Measurements from ENCODE around the gene SPOCK1.

The SPOCK1 gene

GRCh38 chr5:137372016-137372772, 126.9 kb downstream of the SPOCK1 start:
- Histone ChIP-seq H3K36me3 (replicated peaks) (no peaks in the 10 kb centered on the region), H3K4me3 (ENCODE audit: low read depth, low read length) (no peak overlapping the region), H3K27ac (no peak overlapping the region), H3K27me3 (replicated peaks) (no peaks in the 10 kb centered on the region)
- TF ChIP-seq CTCF (IDR thresholded peaks at IDR 0.05; ENCODE audit: low read depth, low read length, missing control alignments) = no peak
- no peak for DNase-seq
- in situ Hi-C loops (cut with HindIII; ENCODE audit: low pct_ligation_motif_present, low sequenced_read_pairs) = no loop called here

GRCh38 chr5:137370096-137371071, 128.7 kb downstream of the SPOCK1 start:
- no peak for TF ChIP-seq CTCF (IDR thresholded peaks at IDR 0.05; ENCODE audit: low read depth, low read length, missing control alignments)
- H3K27ac ChIP-seq = no peak overlapping the region
- in situ Hi-C loops (cut with HindIII; ENCODE audit: low pct_ligation_motif_present, low sequenced_read_pairs) = no loop called here
- no peaks in the 10 kb centered on the region for H3K27me3 ChIP-seq (replicated peaks)
- DNase-seq = no peak
- no peaks in the 10 kb centered on the region for H3K36me3 ChIP-seq (replicated peaks)
- H3K4me3 ChIP-seq (ENCODE audit: low read depth, low read length) = no peak overlapping the region

- TF ChIP-seq CTCF (IDR thresholded peaks at IDR 0.05; ENCODE audit: low read depth, low read length, missing control alignments) = no peak
- Histone ChIP-seq H3K27me3 (replicated peaks) (no peaks in the 10 kb centered on the region), H3K36me3 (replicated peaks) (no peaks in the 10 kb centered on the region), H3K4me3 (ENCODE audit: low read depth, low read length) (no peak overlapping the region), H3K27ac (no peak overlapping the region)
- no peak for DNase-seq
- in situ Hi-C loops (cut with HindIII; ENCODE audit: low pct_ligation_motif_present, low sequenced_read_pairs) = no loop called here
Observed at GRCh38 chr5:137368651-137369050, 130.5 kb downstream of the SPOCK1 start.

GRCh38 chr5:137367951-137368350, 131.2 kb downstream of the SPOCK1 start:
- H3K4me3 ChIP-seq (ENCODE audit: low read depth, low read length) = no peak overlapping the region
- in situ Hi-C loops (cut with HindIII; ENCODE audit: low pct_ligation_motif_present, low sequenced_read_pairs) = no loop called here
- no peaks in the 10 kb centered on the region for H3K36me3 ChIP-seq (replicated peaks)
- H3K27me3 ChIP-seq (replicated peaks) = no peaks in the 10 kb centered on the region
- no peak overlapping the region for H3K27ac ChIP-seq
- TF ChIP-seq CTCF (IDR thresholded peaks at IDR 0.05; ENCODE audit: low read depth, low read length, missing control alignments) = no peak
- DNase-seq = no peak

GRCh38 chr5:137366526-137366925, 132.6 kb downstream of the SPOCK1 start:
- DNase-seq = no peak

More at GRCh38 chr5:137366526-137366925, 132.6 kb downstream of the SPOCK1 start:
- Histone ChIP-seq H3K27me3 (replicated peaks) (no peaks in the 10 kb centered on the region), H3K27ac (no peak overlapping the region), H3K36me3 (replicated peaks) (no peaks in the 10 kb centered on the region), H3K4me3 (ENCODE audit: low read depth, low read length) (no peak overlapping the region)
- TF ChIP-seq CTCF (IDR thresholded peaks at IDR 0.05; ENCODE audit: low read depth, low read length, missing control alignments) = no peak
- in situ Hi-C loops (cut with HindIII; ENCODE audit: low pct_ligation_motif_present, low sequenced_read_pairs) = no loop called here
